Astrocyte (in vitro differentiated cells and primary cell): ENCODE results near the gene SLAMF8. TPM values are rescaled to one million over a fixed set of nuclear protein-coding genes. Genes with fewer than 3 reads are reported as not detected.

Source experiments
- DNase-seq: peaks from one replicate; pipeline ENCODE4 v3.0.0-alpha.2; 2010; ENCODE audit warnings: low read depth
- FAIRE-seq: peaks from 2 replicates; lab custom pipeline; 2011; peaks lifted over from hg19 to GRCh38; lab: Jason Lieb, UNC
- H2AFZ ChIP-seq: 2 replicates; pipeline ENCODE4 v1.6.0; 2012; ENCODE audit warnings: low read depth, low read length, inconsistent platforms
- H3K27ac ChIP-seq: 2 replicates; pipeline ENCODE4 v1.5.1; 2011; ENCODE audit warnings: low read depth, low read length, inconsistent platforms
- H3K27me3 ChIP-seq: 2 replicates; pipeline ENCODE4 v1.6.0; 2011; ENCODE audit warnings: low read length, inconsistent platforms; ENCODE audit not compliant: insufficient read depth
- H3K36me3 ChIP-seq: 2 replicates; pipeline ENCODE4 v1.5.1; 2011; ENCODE audit warnings: low read length, inconsistent platforms; ENCODE audit not compliant: insufficient read depth
- H3K4me1 ChIP-seq: 2 replicates; pipeline ENCODE4 v1.5.1; 2011; ENCODE audit warnings: low read length, inconsistent platforms; ENCODE audit not compliant: insufficient read depth
- H3K4me2 ChIP-seq: 2 replicates; pipeline ENCODE4 v1.6.0; 2012; ENCODE audit warnings: low read length, inconsistent platforms
- H3K4me3 ChIP-seq: 2 replicates; pipeline ENCODE4 v1.5.1; 2011; ENCODE audit warnings: low read depth, mild to moderate bottlenecking, low read length, inconsistent platforms; ENCODE audit not compliant: insufficient read depth
- H3K79me2 ChIP-seq: 2 replicates; pipeline ENCODE4 v1.6.0; 2012; ENCODE audit warnings: mild to moderate bottlenecking, low read length, inconsistent platforms; ENCODE audit not compliant: insufficient read depth
- H3K9ac ChIP-seq: 2 replicates; pipeline ENCODE4 v1.6.0; 2012; ENCODE audit warnings: mild to moderate bottlenecking, low read length, inconsistent platforms
- H3K9me3 ChIP-seq: 2 replicates; pipeline ENCODE4 v1.5.1; 2012; ENCODE audit warnings: low read depth, mild to moderate bottlenecking, low read length, inconsistent platforms; ENCODE audit not compliant: insufficient read depth
- H4K20me1 ChIP-seq: 2 replicates; pipeline ENCODE4 v1.6.0; 2012; ENCODE audit warnings: low read length, inconsistent platforms; ENCODE audit not compliant: insufficient read depth
- H3K27ac Mint-ChIP-seq: one replicate; pipeline ENCODE4 v1.8.0; 2021; ENCODE audit warnings: mild to moderate bottlenecking, mixed read lengths; ENCODE audit not compliant: unreplicated experiment
- H3K27me3 Mint-ChIP-seq: one replicate; pipeline ENCODE4 v1.8.0; 2021; ENCODE audit warnings: low read depth, mixed read lengths; ENCODE audit not compliant: unreplicated experiment
- H3K36me3 Mint-ChIP-seq: one replicate; pipeline ENCODE4 v1.8.0; 2021; ENCODE audit warnings: low read depth, mixed read lengths; ENCODE audit not compliant: unreplicated experiment
- H3K4me1 Mint-ChIP-seq: one replicate; pipeline ENCODE4 v1.8.0; 2021; ENCODE audit warnings: low read depth, mixed read lengths; ENCODE audit not compliant: unreplicated experiment
- H3K4me3 Mint-ChIP-seq: one replicate; pipeline ENCODE4 v1.8.0; 2021; ENCODE audit warnings: mild to moderate bottlenecking, moderate library complexity, mixed read lengths; ENCODE audit not compliant: unreplicated experiment
- H3K9me3 Mint-ChIP-seq: one replicate; pipeline ENCODE4 v1.8.0; 2021; ENCODE audit warnings: mild to moderate bottlenecking, mixed read lengths; ENCODE audit not compliant: unreplicated experiment
- CTCF ChIP-seq: IDR thresholded peaks from 2 replicates; pipeline ENCODE4 v1.5.1; 2011; ENCODE audit warnings: low read depth, mild to moderate bottlenecking, inconsistent platforms, low read length, moderate library complexity; ENCODE audit not compliant: insufficient read depth
- EZH2 ChIP-seq: IDR thresholded peaks from 2 replicates; pipeline ENCODE4 v1.6.1; 2012; ENCODE audit warnings: mild to moderate bottlenecking, low read length, inconsistent platforms; ENCODE audit not compliant: insufficient read depth
- total RNA-seq: library from RNA; stranded (reverse); gene quantifications from 2 replicates; pipeline ENCODE4 v1.2.1, GENCODE V29; 2021

Gene SLAMF8
- total RNA-seq, 1 donor from 2014 or later: 1.7 TPM

GRCh38 chr1:159795534-159795933, 31.1 kb upstream of the SLAMF8 start:
- Mint-ChIP-seq H3K4me3 (no peak overlapping the region), H3K4me1 (no peaks in the 10 kb centered on the region), H3K27ac (no peak overlapping the region), H3K27me3 (peaks cover 9% of the 10 kb centered on the region), H3K36me3 (no peaks in the 10 kb centered on the region), H3K9me3 (no peaks in the 10 kb centered on the region)
- no peak overlapping the region for H2AFZ ChIP-seq
- H3K79me2 ChIP-seq: no peaks in the 10 kb centered on the region
- peaks cover 35% of the 10 kb centered on the region for H3K27me3 ChIP-seq
- TF ChIP-seq CTCF (no peak), EZH2 (no peak)
- H3K27ac ChIP-seq: no peak overlapping the region
- H3K4me1 ChIP-seq: no peaks in the 10 kb centered on the region
- no peak overlapping the region for H3K9ac ChIP-seq
- H3K36me3 ChIP-seq: no peaks in the 10 kb centered on the region
- no peak for FAIRE-seq
- no peak for DNase-seq
- no peak overlapping the region for H3K4me3 ChIP-seq
- H3K9me3 ChIP-seq: no peaks in the 10 kb centered on the region
- no peak overlapping the region for H3K4me2 ChIP-seq
- no peaks in the 10 kb centered on the region for H4K20me1 ChIP-seq

GRCh38 chr1:159798893-159799292, 27.8 kb upstream of the SLAMF8 start:
- Histone ChIP-seq H3K27me3 (peaks cover 23% of the 10 kb centered on the region), H3K4me3 (no peak overlapping the region), H2AFZ (peak overlapping the region; percentile 32), H3K36me3 (no peaks in the 10 kb centered on the region), H3K9ac (no peak overlapping the region), H3K9me3 (no peaks in the 10 kb centered on the region), H3K4me2 (no peak overlapping the region), H3K4me1 (no peaks in the 10 kb centered on the region), H3K27ac (no peak overlapping the region), H3K79me2 (no peaks in the 10 kb centered on the region), H4K20me1 (no peaks in the 10 kb centered on the region)
- Mint-ChIP-seq H3K9me3 (peaks cover 2% of the 10 kb centered on the region), H3K27ac (no peak overlapping the region), H3K4me1 (no peaks in the 10 kb centered on the region), H3K27me3 (peaks cover 16% of the 10 kb centered on the region), H3K4me3 (no peak overlapping the region), H3K36me3 (no peaks in the 10 kb centered on the region)
- peak; percentile 73 for DNase-seq
- FAIRE-seq: peak; percentile 41
- peak; percentile 82 for TF ChIP-seq CTCF
- TF ChIP-seq EZH2: no peak

GRCh38 chr1:159799446-159799985, 27.2 kb upstream of the SLAMF8 start:
- peaks cover 22% of the 10 kb centered on the region for H3K27me3 ChIP-seq
- no peak overlapping the region for H3K27ac ChIP-seq
- no peaks in the 10 kb centered on the region for H3K4me1 ChIP-seq
- Mint-ChIP-seq H3K4me3 (no peak overlapping the region), H3K4me1 (no peaks in the 10 kb centered on the region), H3K27ac (no peak overlapping the region), H3K27me3 (peaks cover 16% of the 10 kb centered on the region), H3K9me3 (peaks cover 2% of the 10 kb centered on the region), H3K36me3 (no peaks in the 10 kb centered on the region)
- no peaks in the 10 kb centered on the region for H3K79me2 ChIP-seq
- H2AFZ ChIP-seq: no peak overlapping the region
- TF ChIP-seq EZH2 (no peak), CTCF (no peak)
- no peak for DNase-seq
- H3K4me3 ChIP-seq: no peak overlapping the region
- FAIRE-seq: no peak
- no peaks in the 10 kb centered on the region for H3K36me3 ChIP-seq
- H3K4me2 ChIP-seq: no peak overlapping the region
- no peaks in the 10 kb centered on the region for H4K20me1 ChIP-seq
- H3K9ac ChIP-seq: no peak overlapping the region
- H3K9me3 ChIP-seq: no peaks in the 10 kb centered on the region
